Spinal cord (tissue), 10 donors: ENCODE measurements around the gene KIF3A. TPM values are rescaled to one million over a fixed set of nuclear protein-coding genes. Genes with fewer than 3 reads are reported as not detected.
A peak's percentile ranks its signal among the peaks of the same experiment; 100 is the strongest.

Experiments
- DNase-seq, 6 donors: peaks; one replicate each; pipeline versions ENCODE4 v3.0.0 to v3.0.0-alpha.2; 2013 to 2015; ENCODE audit warnings: low spot score in 6 of 6, low read depth in 4 of 6
- H3K27ac ChIP-seq: one replicate; pipeline ENCODE4 v1.5.1; 2013; ENCODE audit warnings: low read depth, low read length, control low read depth
- H3K27me3 ChIP-seq: one replicate; pipeline ENCODE4 v1.6.1; 2013; ENCODE audit warnings: low read length; ENCODE audit not compliant: control insufficient read depth, insufficient read depth
- H3K36me3 ChIP-seq: one replicate; pipeline ENCODE4 v1.6.1; 2013; ENCODE audit warnings: low read length; ENCODE audit not compliant: control insufficient read depth, insufficient read depth
- H3K4me1 ChIP-seq: one replicate; pipeline ENCODE4 v1.6.1; 2013; ENCODE audit warnings: low read length; ENCODE audit not compliant: control insufficient read depth, insufficient read depth
- H3K4me3 ChIP-seq: one replicate; pipeline ENCODE4 v1.5.1; 2013; ENCODE audit warnings: low read depth, low read length, control low read depth
- H3K9me3 ChIP-seq: one replicate; pipeline ENCODE4 v1.6.1; 2013; ENCODE audit warnings: low read length; ENCODE audit not compliant: control insufficient read depth, insufficient read depth
- WGBS: methylation state at CpG from one replicate; pipeline ENCODE4 v1.1.5; 2013; ENCODE audit warnings: missing lambda C conversion rate; ENCODE audit not compliant: insufficient coverage; 5-methylcytosine and 5-hydroxymethylcytosine counted together
- polyA plus RNA-seq, 2 donors: library from polyadenylated mRNA; unstranded; fragments of 120-200 nt; gene quantifications; one replicate each; pipeline ENCODE4 v1.2.1, GENCODE V29; 2013; ENCODE audit not compliant: insufficient read length in 2 of 2
- total RNA-seq, 2 donors: library from RNA; depleted of rRNA in 1 of 2; stranded (reverse); fragments of 120-200 nt in 1 of 2; fragments of >200 nt in 1 of 2; gene quantifications; one replicate each; pipeline versions ENCODE4 v1.2.3 to v1.2.4, GENCODE V29; 2013 to 2014
- donor health status: healthy.

KIF3A gene
- total and polyA plus RNA-seq, 4 donors, result 42.3 to 97.6 (median 86.6) TPM

- Histone ChIP-seq H3K36me3 (peaks cover 2% of the 10 kb centered on the region), H3K27ac (no peak overlapping the region), H3K27me3 (no peaks in the 10 kb centered on the region), H3K9me3 (no peaks in the 10 kb centered on the region), H3K4me1 (peaks cover 42% of the 10 kb centered on the region), H3K4me3 (peak overlapping the region; percentile 79)
- WGBS, result 28% methylated on average over 3 of the region's 4 CpGs
- no peak for DNase-seq
Observed at GRCh38 chr5:132778129-132778528, 40.8 kb upstream of the KIF3A start.

DNA sequence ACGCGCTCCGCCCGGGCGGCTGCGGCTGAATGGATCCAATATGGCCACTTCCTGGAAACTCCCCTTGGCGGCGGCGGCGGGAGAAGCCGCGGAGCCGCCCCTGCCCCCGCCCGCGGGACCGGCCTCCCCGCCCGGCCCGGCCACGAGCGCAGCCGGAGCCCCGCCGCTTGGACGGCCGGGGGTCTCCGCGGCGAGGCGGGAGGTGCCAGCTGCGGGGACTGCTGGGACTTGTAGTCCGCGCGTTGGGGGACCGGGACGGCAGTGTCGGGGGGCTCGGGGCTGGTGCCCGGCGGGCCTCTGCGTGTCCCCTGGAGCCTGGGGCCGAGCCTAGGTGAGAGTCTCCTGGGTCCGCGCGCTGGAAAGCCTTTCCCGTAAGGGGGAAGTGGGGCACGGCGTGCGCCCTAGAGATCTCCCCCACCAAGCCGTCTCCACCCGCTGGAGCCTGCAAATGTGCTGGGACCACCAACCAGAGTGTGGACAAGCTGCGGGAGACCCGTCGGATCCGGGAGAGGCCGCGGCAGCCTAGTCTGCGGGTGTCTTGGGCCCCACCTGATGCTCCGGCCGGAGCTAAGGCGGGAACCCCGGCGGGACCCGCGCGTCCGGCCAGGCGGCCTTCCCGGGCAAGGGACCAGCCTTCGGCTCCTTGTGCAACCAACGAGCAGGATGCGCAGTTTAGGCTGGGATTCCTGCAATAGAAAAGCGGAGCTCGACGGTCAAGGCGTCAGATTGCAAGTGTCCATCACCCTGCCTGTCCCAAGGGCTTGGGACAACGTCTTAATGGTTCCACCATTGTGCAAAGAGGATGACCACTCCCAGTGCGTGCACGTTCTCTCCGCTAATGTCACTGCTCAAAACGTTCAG, 40.1 kb upstream of the KIF3A start, which contains the start of gene SEPTIN8:
Gene SEPTIN8, minus strand, starts transcription at position 31 of the 861 bp plus-strand sequence. CDS start 102 bp downstream, outside the sequence.
- H3K27me3 ChIP-seq, result no peaks in the 10 kb centered on the region
- DNase-seq, result peak in 2 of 6 donors; percentile 85 to 89
- WGBS, result 1% methylated on average over 82 of the region's 82 CpGs
- peak within 1 kb of the TSS; percentile 73 for H3K27ac ChIP-seq
- peak within 1 kb of the TSS; percentile 79 for H3K4me3 ChIP-seq
- H3K9me3 ChIP-seq, result no peaks in the 10 kb centered on the region
- peaks cover 49% of the 10 kb centered on the region for H3K4me1 ChIP-seq
- H3K36me3 ChIP-seq, result peaks cover 9% of the 10 kb centered on the region

- under 1% methylated on average over 40 of the region's 40 CpGs for WGBS
- Histone ChIP-seq H3K36me3 (peaks cover 9% of the 10 kb centered on the region), H3K27ac (peak overlapping the region; percentile 69), H3K4me3 (peak overlapping the region; percentile 79), H3K27me3 (no peaks in the 10 kb centered on the region), H3K4me1 (peaks cover 53% of the 10 kb centered on the region), H3K9me3 (no peaks in the 10 kb centered on the region)
- no peak for DNase-seq
Observed at GRCh38 chr5:132776938-132777208, 39.5 kb upstream of the KIF3A start.

DNA sequence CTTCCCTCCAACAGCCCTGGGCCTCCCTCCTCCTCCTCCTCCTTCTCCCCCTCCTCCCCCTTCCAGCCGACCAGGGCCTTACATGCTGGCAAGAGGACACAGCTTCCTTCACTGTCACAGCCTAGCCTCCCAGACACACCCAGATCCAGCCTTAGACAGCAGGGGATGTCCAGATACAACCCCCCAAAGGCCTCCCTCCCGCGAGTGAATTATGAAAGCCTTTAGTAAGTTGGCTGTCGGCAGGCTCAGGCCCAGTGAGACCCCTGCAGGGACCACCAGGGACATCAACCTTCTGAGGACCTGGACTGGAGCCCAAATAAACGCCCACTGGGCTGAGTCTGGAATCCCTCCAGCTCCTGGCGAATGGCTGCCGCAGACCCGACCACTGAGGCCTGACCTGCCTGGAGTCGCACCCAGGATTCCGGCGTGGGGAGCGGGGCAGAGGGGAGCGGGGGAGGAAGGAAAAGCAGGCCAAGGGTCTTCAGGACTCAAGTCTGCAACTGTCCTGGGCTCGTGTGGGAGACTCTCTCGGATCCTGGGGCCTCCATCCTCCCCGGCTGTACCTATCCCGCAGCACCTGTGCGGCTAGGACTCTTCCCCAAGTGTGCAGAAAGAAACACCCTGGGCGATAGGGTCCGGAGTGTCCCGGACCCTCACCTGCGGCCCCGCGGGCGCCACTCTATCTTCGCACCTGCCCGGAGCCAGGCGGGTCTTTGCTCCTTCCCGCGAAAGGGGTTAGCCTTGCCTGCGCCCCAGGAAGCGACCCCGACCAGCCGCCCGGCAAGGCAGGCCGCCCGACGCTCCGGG, 39.0 kb upstream of the KIF3A start:
- peak overlapping the region; percentile 69 for H3K27ac ChIP-seq
- DNase-seq, result peak in 2 of 6 donors; percentile 80 to 83
- under 1% methylated on average over 38 of the region's 39 CpGs for WGBS
- H3K4me1 ChIP-seq, result peaks cover 58% of the 10 kb centered on the region
- peak overlapping the region; percentile 72 for H3K4me3 ChIP-seq
- peaks cover 9% of the 10 kb centered on the region for H3K36me3 ChIP-seq
- H3K27me3 ChIP-seq, result no peaks in the 10 kb centered on the region
- H3K9me3 ChIP-seq, result no peaks in the 10 kb centered on the region

- peak in 1 of 6 donors; percentile 9 for DNase-seq
- H3K4me3 ChIP-seq, result peak overlapping the region; percentile 72
- no peaks in the 10 kb centered on the region for H3K27me3 ChIP-seq
- H3K4me1 ChIP-seq, result peaks cover 67% of the 10 kb centered on the region
- H3K27ac ChIP-seq, result no peak overlapping the region
- no peaks in the 10 kb centered on the region for H3K9me3 ChIP-seq
- H3K36me3 ChIP-seq, result peaks cover 9% of the 10 kb centered on the region
- WGBS, result 63% methylated on average over 1 of the region's 7 CpGs
Observed at GRCh38 chr5:132775476-132775961, 38.2 kb upstream of the KIF3A start.

DNA sequence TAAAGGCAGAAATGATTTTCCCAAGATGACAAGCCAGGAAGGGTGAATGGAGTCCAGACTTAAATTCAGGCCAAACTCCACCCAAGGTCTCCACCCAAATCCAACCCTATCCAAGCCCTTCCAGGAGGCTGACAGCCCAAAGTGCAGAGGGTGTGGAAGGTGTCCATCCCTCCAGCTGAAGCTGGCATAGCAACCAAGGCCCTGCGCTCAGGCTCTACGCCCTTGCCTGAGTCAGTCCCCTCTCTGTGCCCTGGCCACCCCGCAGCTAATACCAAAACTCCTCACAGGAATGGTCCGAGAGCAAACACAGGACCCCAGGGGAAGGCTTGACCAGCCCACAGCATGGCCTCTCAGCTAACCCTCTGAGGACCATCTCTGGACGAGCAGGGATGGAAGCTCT, 37.5 kb upstream of the KIF3A start:
- peaks cover 9% of the 10 kb centered on the region for H3K36me3 ChIP-seq
- 87% methylated on average over 4 of the region's 5 CpGs for WGBS
- no peak for DNase-seq
- no peak overlapping the region for H3K27ac ChIP-seq
- no peaks in the 10 kb centered on the region for H3K27me3 ChIP-seq
- no peak overlapping the region for H3K4me3 ChIP-seq
- no peaks in the 10 kb centered on the region for H3K9me3 ChIP-seq
- peaks cover 69% of the 10 kb centered on the region for H3K4me1 ChIP-seq

DNA sequence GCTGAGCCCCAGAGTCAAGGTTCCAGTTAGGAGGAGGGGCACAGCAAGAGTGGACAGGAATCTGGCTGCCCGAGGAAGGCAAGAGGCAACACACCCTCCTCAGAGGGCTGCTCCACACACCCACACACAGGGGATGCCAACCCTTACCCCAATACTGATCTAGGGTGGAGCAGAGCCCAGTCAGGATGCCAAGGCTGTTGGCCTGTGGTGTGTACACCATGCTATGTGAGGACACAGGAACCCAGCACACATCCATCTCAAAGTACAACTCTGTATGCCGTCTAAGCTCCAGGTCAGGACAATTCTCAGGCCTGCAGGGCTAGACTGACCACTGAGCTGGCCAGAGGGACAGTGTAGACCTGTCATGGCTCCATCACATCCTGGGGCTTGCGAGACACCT, 37.1 kb upstream of the KIF3A start:
- H3K9me3 ChIP-seq, result no peaks in the 10 kb centered on the region
- no peak overlapping the region for H3K27ac ChIP-seq
- H3K36me3 ChIP-seq, result peaks cover 9% of the 10 kb centered on the region
- WGBS, result 74% methylated on average over 2 of the region's 3 CpGs
- no peak overlapping the region for H3K4me3 ChIP-seq
- no peak for DNase-seq
- H3K4me1 ChIP-seq, result peaks cover 73% of the 10 kb centered on the region
- no peaks in the 10 kb centered on the region for H3K27me3 ChIP-seq

GRCh38 chr5:132773601-132774355, 36.4 kb upstream of the KIF3A start:
- peaks cover 9% of the 10 kb centered on the region for H3K36me3 ChIP-seq
- no peaks in the 10 kb centered on the region for H3K27me3 ChIP-seq
- WGBS, result 77% methylated on average over 7 of the region's 12 CpGs
- peaks cover 73% of the 10 kb centered on the region for H3K4me1 ChIP-seq
- H3K9me3 ChIP-seq, result no peaks in the 10 kb centered on the region
- H3K4me3 ChIP-seq, result no peak overlapping the region
- DNase-seq, result peak in 1 of 6 donors; percentile 56
- H3K27ac ChIP-seq, result no peak overlapping the region

GRCh38 chr5:132773114-132773513, 35.8 kb upstream of the KIF3A start:
- peaks cover 9% of the 10 kb centered on the region for H3K36me3 ChIP-seq
- H3K4me3 ChIP-seq, result no peak overlapping the region
- H3K4me1 ChIP-seq, result peaks cover 77% of the 10 kb centered on the region
- H3K27ac ChIP-seq, result peak overlapping the region; percentile 47
- DNase-seq, result no peak
- H3K27me3 ChIP-seq, result no peaks in the 10 kb centered on the region
- no peaks in the 10 kb centered on the region for H3K9me3 ChIP-seq
- WGBS, result 66% methylated on average over 4 of the region's 5 CpGs
